ENCODE measurements around the gene MVK.

- no peak for TF ChIP-seq POLR2A (IDR thresholded peaks at IDR 0.05; ENCODE audit: low read length)
- no peak for TF ChIP-seq GATA1 (IDR thresholded peaks at IDR 0.05; ENCODE audit: low read depth, low read length)
Observed at GRCh38 chr12:109599087-109599486, 25.5 kb downstream of the MVK start.
